AG08395 (cell line): ENCODE measurements around the gene ZW10.
"Not testable (repeated sequence)": the region's sequence is repeated elsewhere in the genome, so short reads cannot be mapped to it uniquely, and the experiment has no call there.

Experiments
- DNase-seq: peaks from one replicate; pipeline ENCODE4 v3.0.0; 2012; ENCODE audit warnings: mixed read lengths, low spot score

The ZW10 gene

DNA sequence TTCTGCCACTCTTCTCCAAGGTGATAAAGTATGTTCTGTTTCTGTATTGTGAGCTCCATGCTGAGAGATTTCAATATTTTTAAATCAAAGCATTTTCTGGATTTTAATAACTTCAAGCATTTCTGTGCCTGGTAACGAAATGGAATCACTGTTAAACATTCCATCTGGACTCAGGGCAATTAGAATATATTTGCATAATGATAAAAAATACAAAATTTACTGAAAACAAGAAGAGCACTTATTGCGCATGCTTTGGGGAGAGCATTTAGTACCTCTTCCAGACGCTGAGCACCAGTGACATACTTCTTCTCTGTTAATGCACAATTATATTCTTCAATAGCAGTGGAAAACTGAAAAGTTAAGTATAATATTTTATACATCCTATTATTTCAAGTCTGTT, 13.3 kb downstream of the ZW10 start:
- no peak for DNase-seq

DNA sequence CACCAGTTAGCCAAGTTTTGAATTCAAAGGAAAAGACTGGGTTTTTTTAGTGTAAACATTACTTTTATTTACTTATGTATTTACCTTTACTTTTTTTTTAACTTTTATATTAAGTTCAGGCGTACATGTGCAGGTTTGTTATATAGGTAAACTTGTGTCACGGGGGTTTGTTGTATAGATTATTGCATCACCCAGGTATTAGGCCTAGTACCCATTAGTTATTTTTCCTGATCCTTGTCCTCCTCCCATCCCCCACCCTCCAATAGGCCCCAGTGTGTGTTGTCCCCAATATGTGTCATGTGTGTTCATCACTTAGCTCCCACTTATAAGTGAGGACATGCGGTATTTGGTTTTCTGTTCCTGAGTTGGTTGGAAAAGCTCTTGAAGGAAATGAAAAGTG, 20.6 kb downstream of the ZW10 start:
- no peak for DNase-seq

DNA sequence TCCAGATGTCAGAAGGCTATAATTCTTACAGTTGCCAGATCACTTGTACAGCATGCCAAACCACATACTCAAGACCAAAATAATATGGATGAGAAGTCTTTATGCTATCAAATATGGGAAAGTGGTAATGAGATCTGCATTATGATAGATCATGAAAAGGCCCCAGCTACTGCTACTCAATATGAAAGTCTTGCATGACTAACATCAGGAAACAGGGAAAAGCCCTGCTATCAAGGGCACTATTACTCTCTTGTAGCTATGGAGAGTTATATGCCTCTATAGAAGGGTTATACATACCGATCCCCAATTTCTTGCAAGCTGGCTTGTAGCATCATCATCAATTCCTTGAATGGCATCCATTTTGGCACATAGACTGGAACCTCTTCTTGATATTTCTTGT, 37.2 kb downstream of the ZW10 start:
- no peak for DNase-seq

DNA sequence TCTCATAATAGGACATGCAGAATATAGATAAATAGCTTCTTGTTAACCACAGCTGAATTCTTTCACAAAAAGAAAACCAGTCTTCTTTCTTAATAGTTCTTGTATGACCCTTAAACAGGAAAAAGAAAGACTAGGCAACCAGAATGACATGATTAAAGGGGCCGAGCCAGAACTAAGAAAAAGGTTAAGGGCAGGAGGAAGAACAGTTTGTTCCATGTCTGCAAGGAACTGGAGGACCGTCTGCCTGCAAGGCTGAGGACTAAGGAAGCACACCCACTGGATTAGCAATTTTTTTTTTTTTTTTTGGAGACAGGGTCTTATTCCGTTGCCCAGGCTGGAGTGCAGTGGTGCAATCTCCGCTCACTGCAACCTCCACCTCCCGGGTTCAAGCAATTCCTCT, 41.4 kb downstream of the ZW10 start:
- DNase-seq, result no peak

DNA sequence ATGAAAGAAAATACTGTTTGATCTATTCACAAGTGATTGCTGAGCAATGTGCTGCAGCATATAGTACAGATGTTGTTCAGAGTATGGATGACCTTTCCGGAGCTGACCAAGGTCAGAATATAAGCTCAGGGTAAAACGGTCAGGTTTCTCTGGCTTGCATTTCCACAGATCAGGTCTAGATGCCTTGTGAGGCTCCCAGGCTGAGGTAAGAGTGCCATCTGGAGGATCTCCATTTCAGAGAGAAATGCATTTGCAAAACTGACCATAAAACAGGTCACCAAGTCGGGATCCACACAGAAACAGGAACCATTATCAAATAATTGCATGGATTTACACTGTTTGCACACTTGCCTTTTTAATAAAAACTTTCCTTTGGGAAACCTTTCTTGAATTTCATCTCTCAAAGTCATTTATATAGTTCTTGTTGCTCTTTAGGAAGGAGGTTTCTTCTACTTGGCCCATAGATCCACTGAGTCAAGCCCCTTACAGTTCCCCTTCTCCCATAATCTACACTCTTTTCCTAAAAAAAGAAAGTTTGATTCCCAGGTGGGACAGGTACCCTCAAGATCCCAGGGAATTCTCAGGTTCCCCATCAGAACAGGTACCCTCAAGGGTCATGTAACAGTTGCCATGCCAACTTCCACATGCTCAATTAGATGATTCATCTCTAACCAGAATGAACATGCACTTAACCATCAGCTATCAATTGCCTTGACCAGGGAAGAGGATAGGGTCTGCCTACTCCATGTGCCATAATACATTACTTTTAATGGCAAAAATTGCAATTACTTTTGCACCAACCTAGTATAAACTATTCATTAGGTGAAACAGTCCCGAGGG, 42.4 kb downstream of the ZW10 start:
- peak; percentile 76 for DNase-seq

DNA sequence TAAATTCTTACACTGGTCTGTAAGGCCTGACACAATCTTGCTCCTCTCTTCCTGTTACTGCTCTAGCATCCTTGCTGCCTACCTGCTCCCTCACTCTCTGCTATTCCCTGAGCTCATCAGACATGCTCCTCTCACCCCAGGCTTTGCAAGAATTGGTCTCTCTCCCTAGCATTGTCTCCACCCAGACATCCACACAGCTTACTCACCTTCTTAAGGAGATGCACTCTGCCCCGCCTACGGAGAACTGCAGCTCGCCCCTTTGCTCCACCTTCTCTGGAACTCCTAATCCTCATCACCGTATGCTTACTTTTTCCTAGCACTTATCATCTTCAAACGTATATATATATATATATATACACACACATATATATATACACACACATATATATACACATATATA, 44.0 kb downstream of the ZW10 start:
- no peak for DNase-seq

DNA sequence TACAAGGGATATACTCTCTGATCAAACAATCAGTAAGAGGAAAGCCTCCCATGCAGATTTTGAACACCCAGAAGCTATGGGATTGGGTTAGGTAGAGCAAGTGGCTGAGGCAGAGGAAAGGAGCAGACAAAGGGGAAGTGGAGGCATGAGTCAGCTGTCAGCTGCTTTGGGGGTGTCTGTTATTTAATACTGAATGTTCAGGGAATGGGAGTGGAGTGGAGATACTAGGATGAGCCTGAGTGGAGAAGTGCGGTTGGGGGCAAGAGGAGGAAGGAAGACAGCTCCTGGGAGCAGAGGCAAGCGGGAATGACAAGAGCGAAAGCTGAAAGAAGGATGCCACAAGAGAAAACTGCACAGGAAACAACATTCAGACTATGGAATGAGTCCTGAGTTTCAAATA, 44.7 kb downstream of the ZW10 start:
- no peak for DNase-seq

DNA sequence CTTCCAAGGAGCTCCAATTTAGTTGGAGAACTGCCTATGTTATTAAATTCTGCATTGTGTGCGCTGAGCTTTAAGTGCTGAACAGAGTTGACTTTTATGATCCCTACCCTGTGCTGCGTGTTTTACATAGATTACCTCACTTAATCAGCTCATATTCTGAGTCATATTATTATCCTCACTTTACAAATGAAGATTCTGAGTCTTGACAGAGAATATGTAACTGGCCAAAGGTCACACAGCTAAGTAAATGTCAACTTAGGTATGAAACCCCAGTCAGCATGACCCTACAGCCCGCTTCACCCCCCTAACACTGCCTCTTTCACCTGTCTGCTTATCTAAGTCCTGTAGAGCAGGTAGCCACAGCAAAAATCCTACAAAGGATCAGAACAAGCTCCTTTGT, 47.6 kb downstream of the ZW10 start:
- DNase-seq, result no peak

DNA sequence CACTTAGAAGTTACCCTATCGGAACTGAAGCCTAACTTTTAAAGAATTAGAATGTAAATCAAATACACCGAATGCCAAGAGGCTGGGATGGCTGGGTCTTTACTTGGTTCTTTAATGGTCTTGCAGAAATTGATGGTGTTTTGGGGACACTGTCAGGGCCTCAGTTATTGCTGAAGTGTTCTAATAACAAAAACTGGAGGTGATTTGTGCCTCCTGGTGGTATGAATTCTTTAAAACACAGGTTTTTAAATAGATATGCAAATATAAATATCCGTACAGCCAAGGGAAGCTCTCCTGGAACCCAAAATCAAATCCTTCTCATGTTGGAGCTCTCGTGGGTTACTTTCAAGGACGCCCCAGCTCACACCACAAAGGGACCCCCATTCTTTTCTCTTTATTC, 48.1 kb downstream of the ZW10 start:
- DNase-seq, result no peak

DNA sequence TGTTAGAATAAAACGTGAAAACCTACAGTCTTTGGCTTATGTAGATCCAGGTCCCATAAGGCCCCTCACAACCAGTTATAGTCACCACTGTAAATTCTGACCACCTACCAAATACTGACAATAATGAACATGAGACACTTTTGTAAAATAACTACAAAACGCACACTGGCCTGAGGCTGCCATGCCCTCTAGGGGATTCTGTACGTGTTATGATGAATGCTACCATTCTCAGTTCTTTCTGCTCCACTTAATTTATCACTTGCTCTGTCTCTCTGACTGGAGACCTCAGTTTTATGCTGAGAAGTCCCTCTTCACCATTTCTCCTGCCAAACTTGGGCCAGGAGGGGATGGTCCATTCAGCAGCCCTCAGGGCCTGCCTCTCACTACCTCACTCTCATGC, 48.7 kb downstream of the ZW10 start:
- DNase-seq, result no peak

DNA sequence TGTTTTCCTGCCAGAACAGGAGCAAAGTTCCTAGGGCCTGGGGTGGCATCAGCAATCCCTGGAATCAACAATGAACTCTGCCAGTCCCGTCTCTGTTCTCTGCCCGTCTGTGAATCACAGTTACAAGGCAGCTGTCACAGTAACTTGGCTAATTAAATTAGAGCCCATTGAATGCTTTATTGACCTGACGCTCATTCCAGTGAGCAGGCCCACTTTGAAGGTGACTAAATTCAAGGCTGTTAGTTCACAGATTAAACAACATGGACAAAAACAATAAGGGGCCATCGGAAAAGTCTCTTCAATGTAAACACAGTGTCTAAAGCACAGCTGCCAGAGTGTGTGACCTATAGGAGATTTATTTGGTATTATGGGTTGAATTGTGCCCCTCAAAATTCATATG, 49.7 kb downstream of the ZW10 start:
- no peak for DNase-seq

DNA sequence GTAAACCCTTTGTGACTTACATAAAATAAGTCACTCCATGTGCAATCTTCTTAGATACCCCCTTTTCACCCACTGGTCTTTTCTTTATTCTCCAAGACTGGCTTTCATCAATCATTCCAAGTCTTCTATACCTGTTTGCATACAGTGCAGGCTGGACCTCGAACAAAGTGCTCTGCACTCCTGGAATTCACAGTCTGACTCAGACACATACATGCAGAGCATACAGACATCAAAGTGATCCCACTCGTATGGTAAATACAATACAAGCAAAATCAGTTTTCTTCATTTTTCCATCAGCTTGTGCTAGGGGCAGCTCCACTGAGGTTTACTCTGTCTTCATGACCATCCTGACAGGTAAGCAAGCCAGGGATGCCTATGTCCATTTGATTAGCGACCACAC, 50.6 kb downstream of the ZW10 start:
- no peak for DNase-seq

DNA sequence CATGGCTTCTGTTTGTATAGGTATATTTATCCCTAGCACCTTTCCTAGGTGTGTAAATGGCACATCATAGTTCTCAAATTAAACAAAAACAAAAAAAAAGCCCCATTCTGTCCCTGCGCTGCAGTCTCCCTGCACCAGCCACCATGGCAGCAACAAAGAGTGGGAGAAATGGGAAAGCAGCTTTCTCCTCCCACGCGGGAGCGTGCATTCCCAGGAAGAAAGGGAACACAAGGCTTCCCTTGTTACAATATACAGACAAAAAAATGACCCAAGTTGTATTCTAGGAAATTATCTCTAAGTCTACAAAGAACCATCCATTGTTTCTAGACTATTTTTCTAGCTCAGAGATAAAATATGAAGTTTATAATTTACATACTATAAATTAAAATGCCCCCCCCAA, 51.3 kb downstream of the ZW10 start:
- DNase-seq, result no peak

DNA sequence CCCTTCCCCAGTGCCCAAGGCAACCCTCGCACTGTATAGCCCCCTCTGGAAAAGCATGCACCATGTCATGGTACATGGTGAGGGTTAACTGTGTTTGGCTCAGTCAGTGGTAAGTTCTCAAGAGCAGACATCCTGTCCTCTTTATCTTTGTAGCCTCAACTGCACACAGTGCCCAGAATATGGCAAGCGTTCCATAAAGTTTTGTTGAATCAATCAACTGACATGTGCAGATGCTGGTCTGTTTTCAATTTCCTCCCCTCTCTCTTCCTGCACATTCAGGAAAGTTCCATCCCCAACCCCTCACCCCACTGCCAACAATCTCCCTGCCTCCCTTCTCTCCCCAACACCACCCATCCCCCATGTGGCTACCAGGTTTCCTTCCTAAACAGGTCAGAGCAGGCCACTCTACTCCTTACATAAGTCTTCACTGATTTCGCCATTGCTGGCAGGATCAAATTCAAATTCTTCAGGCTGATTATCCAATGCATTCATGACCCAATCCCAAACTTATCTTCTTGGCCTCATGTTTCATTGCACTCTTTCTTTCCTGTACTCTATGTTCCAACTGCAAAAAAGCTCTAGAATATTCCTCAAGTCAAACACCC, 51.9 kb downstream of the ZW10 start:
- no peak for DNase-seq

DNA sequence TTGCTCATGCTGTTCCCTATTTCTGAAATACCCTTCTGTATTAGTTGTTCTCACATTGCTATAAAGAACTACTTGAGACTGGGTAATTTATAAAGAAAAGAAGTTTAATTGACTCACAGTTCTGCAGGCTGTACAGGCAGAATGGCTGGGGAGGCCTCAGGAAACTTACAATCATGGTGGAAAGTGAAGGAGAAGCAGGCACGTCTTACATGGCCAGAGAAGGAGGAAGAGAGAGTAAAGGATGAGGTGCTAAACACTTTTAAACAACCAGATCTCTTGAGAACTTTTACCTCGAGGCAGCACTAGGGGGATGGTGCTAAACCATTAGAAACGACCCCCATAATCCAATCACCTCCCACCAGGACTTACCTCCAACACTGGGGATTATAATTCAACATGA, 53.0 kb downstream of the ZW10 start:
- not testable (repeated sequence) for DNase-seq

DNA sequence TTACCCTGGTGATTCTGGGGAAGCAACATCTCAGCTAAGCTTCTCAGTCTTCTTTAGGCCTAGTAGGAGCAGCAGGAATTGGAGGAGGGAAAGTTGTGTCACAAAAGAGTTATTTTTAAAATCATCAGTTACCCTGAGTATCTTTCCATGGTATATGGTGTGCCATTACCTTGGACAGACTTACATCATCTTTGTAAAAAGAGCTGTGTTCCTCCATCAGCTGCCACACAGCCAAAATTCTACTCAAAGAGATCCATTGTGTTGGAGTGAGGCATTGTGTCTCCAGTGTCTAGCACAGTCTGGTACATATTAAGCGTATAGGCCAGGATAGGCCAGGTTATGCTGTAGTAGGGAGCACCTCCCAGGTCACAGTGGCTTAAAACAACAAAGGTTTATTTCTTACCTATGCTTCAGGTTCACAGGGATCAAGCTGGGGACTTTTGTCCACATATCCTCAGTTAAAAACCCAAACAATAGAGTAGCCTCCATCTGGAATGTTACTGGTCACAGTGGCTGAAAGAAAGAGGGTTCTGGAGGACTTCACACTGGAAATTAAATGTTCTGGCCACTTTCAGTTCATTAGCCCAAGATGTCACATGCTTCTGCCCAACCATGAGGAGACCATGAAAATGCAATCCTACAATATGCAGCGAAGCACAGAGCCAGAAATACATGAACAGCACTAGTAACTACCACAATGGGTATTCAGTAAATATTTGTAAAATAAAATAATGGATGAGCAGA, 57.4 kb downstream of the ZW10 start:
- DNase-seq, result no peak

DNA sequence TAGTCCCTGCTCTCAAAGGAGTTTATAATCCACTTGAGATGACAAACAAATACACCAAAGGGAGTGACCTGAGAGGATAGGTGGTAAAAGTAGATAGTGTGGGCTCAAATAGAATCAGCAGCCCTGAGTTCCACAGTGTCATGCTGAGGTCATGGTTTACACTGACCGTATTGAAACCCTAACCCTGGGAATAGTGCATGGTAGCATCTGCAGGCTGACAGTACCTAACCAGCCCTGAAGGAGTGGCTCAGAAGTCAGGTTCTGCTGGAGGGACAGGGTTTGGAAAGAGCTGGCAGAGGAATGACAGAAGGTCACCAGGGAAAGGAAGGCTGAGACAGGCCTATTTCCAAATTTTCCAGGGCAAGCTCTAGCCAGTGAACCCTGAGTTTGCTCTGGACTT, 58.2 kb downstream of the ZW10 start:
- no peak for DNase-seq

DNA sequence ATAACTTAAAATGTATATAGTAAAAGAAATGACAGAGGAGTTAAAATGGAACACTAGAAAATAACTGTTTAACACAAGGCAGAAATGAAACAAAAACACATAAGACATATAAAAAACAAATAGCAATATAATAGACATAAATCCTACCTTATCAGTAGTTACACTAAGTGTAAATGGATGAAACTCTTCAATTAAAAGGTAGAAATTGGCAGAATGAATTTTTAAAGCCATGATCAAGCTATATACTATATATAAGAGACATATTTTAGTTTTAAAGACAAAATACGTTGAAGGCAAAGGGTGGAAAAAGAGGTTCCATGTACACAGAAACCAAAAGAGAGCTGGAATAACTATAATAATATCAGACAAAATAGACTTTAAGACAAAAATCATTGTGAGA, 62.5 kb downstream of the ZW10 start:
- no peak for DNase-seq

DNA sequence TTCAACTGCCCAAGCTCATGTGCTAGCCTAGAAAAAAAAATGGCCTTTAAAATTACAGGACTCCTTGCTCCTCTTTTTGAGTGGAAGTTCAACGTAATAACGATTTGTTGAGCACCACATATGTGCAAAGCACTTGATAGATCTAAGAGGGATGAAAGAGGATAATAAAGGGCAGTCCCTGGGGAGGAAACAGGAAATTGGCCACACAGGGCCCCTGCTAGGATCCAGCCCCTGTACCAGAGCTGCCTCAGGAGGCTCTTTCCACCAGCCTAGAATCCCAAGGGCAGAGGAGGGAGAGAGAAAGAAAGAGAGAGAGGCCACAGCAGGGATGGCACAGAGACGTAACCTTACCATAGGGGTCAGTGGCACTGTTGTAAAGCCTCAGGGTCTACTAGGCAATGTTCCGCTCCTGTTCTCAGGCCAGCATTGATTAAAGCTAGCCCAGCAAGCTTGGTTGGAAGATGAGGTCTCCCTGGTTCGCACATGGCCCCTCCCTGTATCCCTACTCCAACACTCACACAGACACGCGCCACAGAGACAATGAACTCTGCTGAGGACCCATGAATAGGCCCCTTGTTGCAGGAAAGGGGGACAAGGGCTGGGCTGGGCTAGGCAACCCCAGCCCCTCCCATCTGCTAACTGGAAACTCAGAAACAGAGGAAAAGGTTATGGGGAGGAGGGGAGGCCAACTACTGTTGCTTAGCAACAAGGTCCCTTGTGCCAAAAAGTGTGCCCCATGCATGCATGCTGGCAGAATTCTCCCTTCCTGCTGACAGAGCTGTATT, 67.4 kb downstream of the ZW10 start, which contains the start of gene TMPRSS5:
Gene TMPRSS5, minus strand, starts transcription at position 438 of the 785 bp plus-strand sequence. Its CDS starts 84 bp downstream, at position 354.
- DNase-seq, result no peak

DNA sequence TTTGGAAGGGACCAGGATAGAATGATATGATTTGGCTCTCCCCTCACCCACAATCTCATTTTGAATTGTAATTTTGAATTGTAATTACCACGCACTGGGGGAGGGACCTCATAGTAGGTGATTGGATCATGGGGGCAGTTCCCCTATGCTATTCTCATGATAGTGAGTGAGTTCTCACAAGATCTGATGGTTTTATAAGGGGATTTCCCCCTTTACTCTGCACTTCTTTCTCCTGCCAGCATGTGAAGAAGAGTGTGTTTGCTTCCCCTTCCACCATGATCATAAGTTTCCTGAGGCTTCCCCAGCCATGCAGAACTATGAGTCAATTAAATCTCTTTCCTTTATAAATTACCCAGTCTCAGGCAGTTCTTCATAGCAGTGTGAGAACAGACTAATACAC, 69.9 kb downstream of the ZW10 start:
- not testable (repeated sequence) for DNase-seq

DNA sequence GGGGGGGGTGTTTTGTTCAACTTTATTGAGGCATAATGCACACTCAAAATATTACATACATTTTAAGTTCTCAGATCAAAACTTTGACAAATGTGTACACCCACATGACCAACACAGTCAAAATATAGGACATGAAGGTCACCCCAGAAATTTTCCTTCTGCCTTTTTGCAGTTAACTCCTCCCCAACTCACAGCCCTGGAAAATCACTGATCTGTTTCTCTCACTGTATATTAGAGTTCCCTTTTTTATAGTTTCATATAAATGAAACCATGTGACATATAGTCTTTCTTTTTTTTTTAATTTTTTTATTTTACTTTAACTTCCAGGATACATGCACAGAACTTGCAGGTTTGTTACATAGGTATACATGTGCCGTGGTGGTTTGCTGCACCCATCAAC, 72.0 kb downstream of the ZW10 start:
- DNase-seq, result no peak

DNA sequence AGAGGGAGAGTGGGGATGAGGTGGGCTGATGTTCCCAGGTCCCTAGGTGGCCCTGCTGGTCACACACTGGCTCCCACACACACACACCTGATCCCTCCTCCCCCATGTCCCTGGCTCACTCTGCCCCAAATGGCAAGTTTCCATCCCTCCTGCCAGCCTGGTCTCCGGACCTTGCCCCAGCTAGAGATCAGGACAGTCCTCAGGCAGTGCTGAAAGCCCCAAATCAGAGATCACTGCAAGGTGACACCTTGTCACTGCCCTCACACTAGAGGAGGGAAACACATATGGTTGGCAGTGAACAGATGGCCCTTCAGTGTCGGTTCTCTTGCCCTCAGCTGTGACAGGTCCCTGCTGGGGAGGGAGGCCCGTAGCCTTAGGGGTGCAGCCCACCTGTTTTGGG, 75.0 kb downstream of the ZW10 start:
- DNase-seq, result no peak
